ENCODE results near the gene PHF5A.

PHF5A gene

DNA sequence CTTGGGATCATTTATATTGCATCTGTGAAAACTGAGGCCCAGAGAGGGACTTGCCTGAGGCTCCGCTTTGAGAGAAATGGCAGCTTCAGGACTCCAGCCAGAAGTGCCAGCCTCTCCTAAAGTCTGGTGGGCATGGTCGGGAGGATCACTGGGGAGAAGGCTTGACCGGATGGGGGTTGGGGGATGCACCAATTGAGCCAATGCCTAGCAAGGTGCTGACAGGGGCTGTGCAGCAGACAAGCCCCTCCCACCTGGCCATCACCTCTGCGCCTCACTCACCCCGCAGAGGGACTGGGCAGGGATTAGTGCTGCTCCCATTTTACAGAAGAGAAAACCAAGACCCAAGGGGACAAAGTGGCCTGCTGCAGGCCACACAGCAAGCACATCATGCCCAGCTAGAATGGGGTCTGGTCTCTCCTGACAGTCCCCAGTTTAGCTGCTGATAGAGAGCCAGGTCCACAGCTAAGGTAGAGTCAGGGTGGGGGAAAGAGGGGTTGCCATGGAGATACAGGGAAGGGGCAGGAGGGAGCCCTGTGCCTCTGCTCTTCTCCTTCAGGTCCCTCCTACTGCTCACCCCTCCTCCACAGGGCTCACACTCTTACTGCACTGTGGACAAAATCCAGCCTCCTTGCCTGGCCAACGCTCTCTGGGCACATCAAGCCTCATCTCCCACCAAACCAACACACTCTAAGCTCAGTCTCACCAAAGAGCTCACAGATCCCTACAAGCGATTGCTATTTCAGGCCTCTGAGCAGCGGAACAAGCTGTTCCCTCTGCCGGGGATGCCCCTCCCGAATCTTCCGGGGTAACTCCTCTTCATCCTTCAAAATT lies 57.3 kb downstream of the PHF5A start:
- no peak for DNase-seq (ENCODE audit: low spot score)

- DNase-seq (ENCODE audit: low spot score) = no peak
These were observed 58.2 kb downstream of the PHF5A start for GRCh38 chr22:41410311-41410751.

Data from kidney tubule cell (primary cell).